HL-60/S4 (cell line): ENCODE results near the gene OPTC.

Experiments
- in situ Hi-C: fragments of 300-500 bp; cut with MboI; formaldehyde crosslinking; loops from 2 replicates; pipeline ENCODE4 v1.14.3; 2022; ENCODE audit warnings: low sequenced_read_pairs

OPTC gene

DNA sequence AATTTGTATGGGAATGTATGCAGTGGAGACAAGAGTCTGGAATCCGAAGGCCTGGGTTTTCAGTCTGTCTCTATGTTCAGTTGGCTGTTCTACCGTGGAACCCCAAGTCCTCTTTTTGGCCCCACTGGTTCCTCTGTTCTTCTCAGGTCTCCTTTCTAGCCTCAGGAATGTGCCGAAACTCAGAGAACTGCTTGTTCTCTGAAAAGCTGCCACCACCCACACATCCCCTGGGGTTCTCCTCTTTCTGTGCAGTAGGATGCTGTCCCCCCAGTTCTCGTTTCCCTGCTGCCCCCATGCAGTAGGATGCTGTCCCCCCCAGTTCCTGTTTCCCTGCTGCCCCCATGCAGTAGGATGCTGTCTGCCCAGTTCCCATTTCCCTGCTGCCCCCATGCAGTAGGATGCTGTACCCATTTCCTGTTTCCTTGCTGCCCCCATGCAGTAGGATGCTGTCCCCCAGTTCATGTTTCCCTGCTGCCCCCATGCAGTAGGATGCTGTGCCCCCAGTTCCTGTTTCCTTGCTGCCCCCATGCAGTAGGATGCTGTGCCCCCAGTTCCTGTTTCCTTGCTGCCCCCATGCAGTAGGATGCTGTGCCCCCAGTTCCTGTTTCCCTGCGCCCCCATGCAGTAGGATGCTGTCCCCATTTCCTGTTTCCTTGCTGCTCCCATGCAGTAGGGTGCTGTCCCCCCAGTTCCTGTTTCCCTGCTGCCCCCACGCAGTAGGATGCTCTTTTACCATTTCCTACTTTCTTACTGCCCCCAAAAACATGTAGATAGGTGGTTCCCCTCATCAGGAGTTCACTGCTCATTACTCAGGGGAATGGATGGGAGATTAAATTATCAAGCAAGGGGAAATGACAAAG, 35.3 kb downstream of the OPTC start:
- in situ Hi-C loops, result no loop called here

DNA sequence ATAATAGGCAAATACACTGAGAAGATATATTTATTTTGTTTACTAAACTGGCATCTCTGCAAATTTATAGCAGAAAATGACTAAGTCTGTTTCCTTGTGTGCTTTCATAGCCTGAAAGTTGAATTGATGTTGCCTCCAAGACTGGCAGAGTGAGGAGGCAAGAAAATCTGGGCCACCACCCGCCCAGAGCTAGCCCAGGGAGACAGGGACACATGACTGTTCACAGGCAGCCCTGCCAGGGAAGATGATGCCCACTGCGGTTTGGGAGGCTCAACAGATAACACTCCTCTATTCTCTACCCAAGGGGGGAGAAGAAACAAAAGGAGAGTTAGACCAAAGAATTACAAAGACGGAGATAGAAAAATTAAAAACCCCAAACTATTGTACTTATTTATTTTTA, 37.1 kb downstream of the OPTC start:
- in situ Hi-C loops, result no loop called here

- in situ Hi-C loops, result no loop called here
Observed at GRCh38 chr1:203534012-203534411, 40.1 kb downstream of the OPTC start.

GRCh38 chr1:203534526-203534925, 40.6 kb downstream of the OPTC start:
- in situ Hi-C loops, result no loop called here

DNA sequence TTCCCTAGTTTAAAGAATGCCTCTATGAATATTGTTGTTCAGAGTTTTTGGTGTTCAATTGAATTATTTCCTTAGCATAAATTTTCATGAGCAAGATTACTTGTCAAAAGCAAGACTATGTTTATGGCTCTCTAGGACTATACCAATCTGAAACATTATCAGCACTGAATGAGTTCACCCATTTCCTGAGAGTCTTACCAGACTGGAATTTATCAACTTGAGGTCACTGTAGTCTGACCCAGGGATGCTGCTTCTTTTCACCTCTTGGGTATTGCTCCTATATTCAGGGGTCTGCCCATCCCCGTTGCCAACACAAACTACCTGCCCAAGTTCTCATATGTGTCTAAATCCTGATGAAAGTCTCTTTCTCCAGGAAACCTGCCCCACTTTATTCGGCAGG, 42.6 kb downstream of the OPTC start:
- in situ Hi-C loops, result no loop called here

DNA sequence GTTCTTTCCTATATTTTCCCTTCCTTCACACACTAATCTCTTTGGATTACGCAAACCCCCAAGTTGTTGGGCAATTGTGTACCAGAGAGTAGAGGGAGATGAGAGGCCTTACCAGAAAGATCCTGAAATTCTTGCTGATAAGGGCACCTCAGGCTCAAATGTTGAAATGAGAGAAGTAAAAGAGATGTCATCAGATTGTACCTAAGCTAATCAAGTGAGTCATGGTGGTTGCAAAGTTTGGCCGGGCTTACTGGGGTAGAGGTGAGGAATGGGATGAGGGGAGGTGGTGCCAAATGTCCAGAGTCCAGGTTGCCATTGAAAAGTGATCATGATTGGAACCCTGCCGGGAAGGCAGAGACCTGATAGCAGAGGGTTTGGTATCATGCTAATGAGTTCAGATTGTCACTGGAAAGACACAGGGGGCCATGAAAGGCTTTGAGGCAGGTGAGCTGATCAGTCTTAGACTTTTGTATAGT, 43.1 kb downstream of the OPTC start:
- in situ Hi-C loops, result no loop called here

DNA sequence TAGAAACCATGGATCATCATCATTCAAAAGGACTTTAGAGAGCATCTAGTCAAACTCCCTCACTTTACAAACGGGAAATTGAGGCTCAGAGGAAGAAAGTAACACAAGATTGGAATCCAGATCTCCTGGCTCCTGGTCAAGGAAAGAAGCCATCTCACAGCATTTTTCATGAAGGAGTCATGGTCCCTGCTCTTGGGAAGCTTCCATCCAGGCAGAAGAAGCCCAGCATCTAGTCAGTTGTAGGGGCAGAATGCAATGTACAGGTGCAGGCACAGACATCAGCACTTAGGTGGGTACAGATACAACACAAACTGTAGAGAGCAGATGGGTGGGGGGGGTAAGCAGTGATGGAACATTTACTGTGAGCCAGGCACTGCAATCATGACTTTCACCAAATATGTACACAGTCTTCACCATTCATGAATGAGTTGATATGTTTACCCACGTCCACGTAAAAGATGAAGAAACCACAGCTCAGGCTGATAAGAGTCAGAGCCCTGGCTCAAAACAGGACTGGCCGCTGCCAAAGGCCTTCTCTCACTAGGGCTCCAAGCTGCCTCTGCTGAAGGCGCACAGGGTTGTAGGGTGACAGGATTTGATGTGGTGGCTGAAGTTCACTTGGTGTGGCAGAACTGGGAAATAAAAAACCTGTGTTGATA, 44.0 kb downstream of the OPTC start:
- in situ Hi-C loops, result no loop called here

DNA sequence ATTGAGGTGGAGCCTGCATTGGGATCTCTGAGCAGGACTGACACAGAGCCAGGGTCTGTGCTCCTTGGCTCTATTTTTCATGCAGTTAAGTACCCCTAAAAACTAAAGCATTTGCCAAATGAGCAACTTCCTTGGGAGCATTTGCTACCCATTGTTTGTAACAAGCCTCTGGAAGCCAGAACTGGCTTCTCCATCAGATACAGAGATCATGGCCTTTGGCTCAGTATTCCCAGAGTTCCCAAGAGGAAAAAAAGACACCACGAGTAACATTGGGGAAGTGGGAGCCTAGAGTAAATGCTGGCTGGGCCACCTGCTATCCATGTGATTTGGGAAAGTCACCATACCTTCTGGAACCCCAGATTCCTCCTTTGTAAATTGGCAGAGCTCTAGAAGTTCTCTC, 44.8 kb downstream of the OPTC start:
- in situ Hi-C loops, result no loop called here

- in situ Hi-C loops, result no loop called here
Observed at GRCh38 chr1:203539831-203540546, 46.0 kb downstream of the OPTC start.

DNA sequence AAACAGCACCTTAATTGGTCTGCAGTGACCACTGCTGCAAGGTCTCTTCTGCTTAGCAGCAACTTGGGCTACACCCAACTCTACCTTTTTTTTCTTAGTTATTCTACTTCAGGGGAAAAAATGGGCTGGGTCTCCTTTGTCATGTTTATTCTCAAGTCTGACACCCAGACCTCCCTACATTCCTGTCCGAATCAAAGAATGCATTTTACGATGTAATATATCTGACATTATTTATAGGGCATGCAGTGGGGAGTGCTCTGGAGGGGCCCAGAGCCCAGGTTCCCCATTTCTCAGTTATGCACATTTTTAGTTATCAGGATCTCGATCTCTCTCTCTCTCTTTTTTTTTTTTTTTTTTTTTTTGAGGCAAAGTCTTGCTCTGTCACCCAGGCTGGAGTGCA, 50.5 kb downstream of the OPTC start:
- in situ Hi-C loops, result no loop called here

GRCh38 chr1:203544978-203545816, 51.2 kb downstream of the OPTC start:
- in situ Hi-C loops, result no loop called here

DNA sequence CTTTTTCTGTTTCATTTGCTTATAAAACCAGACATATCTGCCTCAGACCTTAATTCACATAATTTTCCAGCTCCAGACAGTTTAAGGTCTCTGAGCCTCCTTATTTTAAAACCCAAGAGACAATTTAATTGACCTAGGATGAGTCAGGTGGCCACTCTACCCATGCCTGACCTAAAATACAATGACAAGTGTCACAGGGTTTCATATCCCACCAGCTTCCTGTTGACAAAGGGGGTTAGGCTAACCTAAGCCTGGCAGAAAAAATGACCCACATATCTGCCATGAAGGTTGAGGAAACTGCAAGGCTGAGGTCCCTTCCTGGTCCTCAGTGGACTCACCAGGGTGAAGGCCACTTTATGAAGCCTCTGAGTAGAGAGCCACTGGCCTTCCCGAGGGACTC, 52.3 kb downstream of the OPTC start:
- in situ Hi-C loops, result no loop called here

DNA sequence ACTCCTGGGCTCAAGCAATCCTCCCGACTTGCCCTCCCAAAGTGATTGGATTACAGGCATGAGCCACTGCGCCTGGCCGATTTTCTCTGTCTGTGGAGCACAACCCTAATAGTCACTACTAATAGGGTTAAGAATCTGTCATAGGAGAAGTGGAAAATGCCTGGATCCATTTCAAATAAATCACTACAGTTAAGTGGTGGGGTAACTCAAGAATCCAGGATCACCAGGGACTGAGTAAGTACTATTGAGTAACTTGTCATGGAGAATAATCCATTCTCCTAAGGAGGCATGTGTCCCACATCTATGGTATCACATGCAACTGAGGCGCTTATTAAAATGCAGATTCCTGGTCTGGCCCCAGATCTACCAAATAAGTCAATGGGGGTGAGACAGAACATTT, 53.2 kb downstream of the OPTC start:
- in situ Hi-C loops, result no loop called here

- in situ Hi-C loops, result no loop called here
Observed at GRCh38 chr1:203547771-203548421, 53.9 kb downstream of the OPTC start.

DNA sequence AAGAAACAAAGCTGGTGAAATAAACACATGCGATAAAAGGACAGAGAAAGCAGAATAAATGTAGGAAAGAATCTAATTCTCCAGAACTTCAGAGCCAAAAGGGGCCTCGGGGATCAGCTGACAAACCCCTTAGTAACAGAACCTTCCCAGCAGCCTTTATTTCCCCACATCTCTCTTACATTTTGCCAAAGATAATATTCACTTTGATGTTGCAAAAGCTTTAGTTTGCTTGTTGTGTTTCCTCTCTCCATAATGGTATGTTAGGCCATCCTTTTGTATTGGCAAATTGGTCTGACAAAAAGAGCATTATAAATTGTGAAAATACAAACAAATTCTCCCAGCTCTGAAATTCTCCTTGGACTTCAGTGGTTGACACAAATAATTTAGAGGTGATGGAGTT, 54.9 kb downstream of the OPTC start:
- in situ Hi-C loops, result no loop called here

DNA sequence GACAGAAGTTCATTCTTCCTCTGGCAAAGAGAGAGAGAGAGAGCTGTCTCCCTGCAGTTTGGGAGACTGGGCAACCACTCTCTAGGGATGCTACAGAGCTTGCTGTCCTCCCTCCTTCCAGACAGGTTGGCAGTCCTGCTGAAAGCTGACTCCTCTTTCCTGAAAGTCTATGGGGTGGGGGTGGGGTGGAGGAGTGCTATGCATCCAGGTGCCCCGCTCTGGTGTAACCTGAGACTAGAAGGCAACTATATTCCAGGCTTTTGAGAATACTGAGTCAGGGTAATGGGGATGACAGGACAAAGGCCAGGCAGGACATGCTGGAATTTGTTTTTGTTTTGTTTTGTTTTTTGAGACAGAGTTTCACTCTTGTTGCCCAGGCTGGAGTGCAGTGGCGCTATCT, 55.4 kb downstream of the OPTC start:
- in situ Hi-C loops, result no loop called here

DNA sequence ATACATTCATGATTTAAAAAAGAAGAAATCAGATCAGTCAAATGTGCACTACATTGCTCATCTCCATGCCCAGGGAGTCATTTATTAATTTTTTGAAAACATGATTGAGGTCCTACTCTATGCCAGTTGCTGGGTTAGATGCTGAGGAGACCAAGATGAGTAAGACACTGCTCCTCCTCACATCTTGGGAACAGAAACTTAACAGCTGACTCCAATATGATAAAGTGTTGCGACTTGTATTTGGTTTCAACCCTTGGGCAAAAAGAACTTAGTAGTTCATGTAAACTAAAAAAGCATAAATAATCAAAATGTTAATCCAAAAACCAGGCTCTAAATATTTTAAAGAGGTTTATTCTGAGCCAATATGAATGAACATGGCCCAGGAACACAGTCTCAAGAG, 56.9 kb downstream of the OPTC start:
- in situ Hi-C loops, result no loop called here

GRCh38 chr1:203551550-203551949, 57.6 kb downstream of the OPTC start:
- in situ Hi-C loops, result no loop called here

GRCh38 chr1:203553496-203553895, 59.5 kb downstream of the OPTC start:
- in situ Hi-C loops, result no loop called here

- in situ Hi-C loops, result no loop called here
Observed at GRCh38 chr1:203554071-203554470, 60.1 kb downstream of the OPTC start.
